Mucosa of descending colon (tissue), 3 donors: ENCODE measurements around the gene UBE3B. TPM values are rescaled to one million over a fixed set of nuclear protein-coding genes. Genes with fewer than 3 reads are reported as not detected.
"Not testable (repeated sequence)": the region's sequence is repeated elsewhere in the genome, so short reads cannot be mapped to it uniquely, and the experiment has no call there.

Experiments
- ATAC-seq: fragments of 200-7000 bp; cut with Tn5 transposase; one replicate; pipeline ENCODE4 v1.9.1; 2020; ENCODE audit warnings: mild to moderate bottlenecking, moderate library complexity
- DNase-seq, 3 donors: peaks; one replicate each; pipeline ENCODE4 v3.0.0-alpha.2; 2020
- H3K36me3 ChIP-seq: fragments of 200-600 bp; one replicate; pipeline ENCODE4 v1.8.0; 2021; ENCODE audit warnings: low read depth, mild to moderate bottlenecking
- H3K4me1 ChIP-seq: fragments of 200-600 bp; one replicate; pipeline ENCODE4 v1.8.0; 2021; ENCODE audit warnings: low read depth, mild to moderate bottlenecking
- H3K4me3 ChIP-seq: fragments of 200-600 bp; one replicate; pipeline ENCODE4 v1.8.0; 2021; ENCODE audit warnings: mild to moderate bottlenecking
- H3K9me3 ChIP-seq: fragments of 200-600 bp; one replicate; pipeline ENCODE4 v1.8.0; 2021; ENCODE audit warnings: mild to moderate bottlenecking
- CTCF ChIP-seq: fragments of 200-600 bp; IDR thresholded peaks from one replicate; pipeline ENCODE4 v1.8.0; 2022; ENCODE audit warnings: antibody characterized with exemption, mild to moderate bottlenecking
- intact Hi-C, 2 donors: fragments of 100-400 bp; cut with DNase I in 1 of 2; cut with micrococcal nuclease in 1 of 2; formaldehyde crosslinking; loops; one replicate each; pipeline versions ENCODE4 v1.11.0 to v1.11.1; 2022; cut with DNase I, micrococcal nuclease
- long read RNA-seq, 2 donors: library from polyadenylated mRNA; unstranded; transcript quantifications; one replicate each; pipeline ENCODE4 v2.0.0, GENCODE V29; 2019 to 2021
- total RNA-seq, 3 donors: library from RNA; stranded (reverse); fragmentation: NEBNext Ultra II Directional in 2 of 3; extraction: Animal tissue kit (Norgen Biotek cat#: 25700) in 2 of 3; gene quantifications; one replicate each; pipeline versions ENCODE4 v1.2.1 to v1.2.4, GENCODE V29; 2021 to 2023
- donor health status: DM: no; HTN: no; CAD: no; lungs with moderate emphysema.
- donor health status: DM: no; HTN: no; CAD: no.
- donor health status: DM: no; HTN: yes; CAD: no.

Gene UBE3B
- total RNA-seq = 10 to 100 TPM; 52.5 to 62.3 (median 54.6) TPM
- long read RNA-seq, donor 1, full-length matches to known transcripts = 3 of 28 reads
- long read RNA-seq, donor 1, partial matches to known transcripts = 22 of 28 reads
- long read RNA-seq, donor 1, other reads (novel, unspliced or antisense) = 3 of 28 reads
- long read RNA-seq, donor 2, partial matches to known transcripts = 3 of 10 reads
- long read RNA-seq, donor 2, other reads (novel, unspliced or antisense) = 4 of 10 reads

DNA sequence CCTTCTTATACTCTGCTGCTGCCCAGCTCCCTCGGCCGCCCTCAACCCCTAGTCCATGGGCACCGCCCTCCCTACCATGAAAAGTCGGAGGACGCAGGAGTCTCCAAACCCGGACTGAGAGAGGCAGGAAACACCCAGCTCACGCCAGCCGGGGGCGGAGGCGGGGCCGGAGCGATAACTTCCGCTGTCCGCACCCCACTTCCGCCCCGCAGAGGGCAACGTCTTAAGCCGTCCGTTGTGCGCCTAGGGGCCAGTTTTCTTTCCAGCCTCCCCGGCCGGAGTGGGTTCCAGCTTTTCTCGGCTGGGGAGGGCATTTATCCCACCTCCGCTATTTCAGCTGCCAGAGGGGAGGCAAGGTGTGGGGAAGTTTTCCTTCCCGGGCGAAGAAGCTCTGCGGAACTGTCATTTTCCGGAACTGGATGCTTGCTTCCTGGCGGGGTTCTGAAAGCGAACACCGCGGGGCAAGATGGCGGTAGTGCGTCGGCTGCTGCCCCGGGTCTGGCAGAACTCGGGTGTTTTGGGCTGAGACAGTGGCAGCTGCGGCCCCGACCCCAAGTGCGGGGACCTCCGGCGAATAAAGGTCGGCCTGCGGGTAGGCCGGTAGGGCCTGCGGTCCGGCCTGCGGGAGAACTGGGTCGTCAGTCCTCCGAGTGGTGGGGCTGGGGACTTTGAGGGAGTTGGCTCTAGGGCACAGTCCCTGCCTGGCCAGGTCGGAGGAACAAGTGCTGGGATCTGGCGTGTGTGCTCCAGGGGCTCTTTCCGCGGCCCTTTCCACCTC, at the start of gene UBE3B, which contains the start of gene KCTD10:
Gene UBE3B (plus strand): TSS at position 450 of the 778 bp plus-strand sequence. CDS start 5,918 bp downstream, outside the sequence.
Gene KCTD10 (minus strand): TSS at position 116 of the 778 bp plus-strand sequence. CDS start 38 bp downstream, at position 78.
- H3K4me1 ChIP-seq = peaks cover 26% of the 10 kb centered on the region
- H3K9me3 ChIP-seq = no peaks in the 10 kb centered on the region
- peak within 1 kb of the TSS; percentile 58 for H3K4me3 ChIP-seq
- peak; percentile 99 for ATAC-seq
- no peaks in the 10 kb centered on the region for H3K36me3 ChIP-seq
- DNase-seq = peak; percentile 91 to 93 (median 92)
- intact Hi-C loops = loop anchor here in 1 of 2 donors (5.0 kb wide), 1 partner anchor 45 kb away; no protein-coding TSS in a partner anchor
- TF ChIP-seq CTCF = no peak

GRCh38 chr12:109428037-109428629, 49.3 kb upstream of the UBE3B start:
- intact Hi-C loops = no loop called here
- Histone ChIP-seq H3K36me3 (no peaks in the 10 kb centered on the region), H3K4me3 (no peak overlapping the region), H3K4me1 (peaks cover 3% of the 10 kb centered on the region), H3K9me3 (no peaks in the 10 kb centered on the region)
- TF ChIP-seq CTCF = peak; percentile 97
- ATAC-seq (peak; percentile 90), DNase-seq (peak; percentile 77 to 88 (median 88))

- H3K36me3 ChIP-seq, H3K9me3 ChIP-seq, ATAC-seq, H3K4me1 ChIP-seq, H3K4me3 ChIP-seq, intact Hi-C loops, DNase-seq: not testable (repeated sequence)
Observed at GRCh38 chr12:109428804-109429203, 48.6 kb upstream of the UBE3B start.

- DNase-seq (no peak), ATAC-seq (no peak)
- no peak overlapping the region for H3K4me3 ChIP-seq
- H3K36me3 ChIP-seq = no peaks in the 10 kb centered on the region
- no peaks in the 10 kb centered on the region for H3K9me3 ChIP-seq
- peaks cover 3% of the 10 kb centered on the region for H3K4me1 ChIP-seq
- intact Hi-C loops = loop anchor here in 1 of 2 donors (5.0 kb wide), 1 partner anchor 47 kb away; the partner anchor contains the start of genes KCTD10 and UBE3B
- no peak for TF ChIP-seq CTCF
Observed at GRCh38 chr12:109430244-109430643, 47.2 kb upstream of the UBE3B start.

- ATAC-seq = peak; percentile 47
- no peak for DNase-seq
- no peaks in the 10 kb centered on the region for H3K9me3 ChIP-seq
- peaks cover 3% of the 10 kb centered on the region for H3K4me1 ChIP-seq
- TF ChIP-seq CTCF = no peak
- H3K4me3 ChIP-seq = no peak overlapping the region
- H3K36me3 ChIP-seq = no peaks in the 10 kb centered on the region
- intact Hi-C loops = loop anchor here in 1 of 2 donors (5.0 kb wide), 1 partner anchor 45 kb away; the partner anchor contains the start of genes KCTD10 and UBE3B
Observed at GRCh38 chr12:109432431-109432830, 45.0 kb upstream of the UBE3B start.
